NCI-H774 (cell line): Measurements from ENCODE around the gene CATSPERZ.
A peak's percentile ranks its signal among the peaks of the same experiment; 100 is the strongest.

Experiments
- DNase-seq: peaks from one replicate; lab custom pipeline; 2025; lab: John Stamatoyannopoulos, UW

Gene CATSPERZ

DNA sequence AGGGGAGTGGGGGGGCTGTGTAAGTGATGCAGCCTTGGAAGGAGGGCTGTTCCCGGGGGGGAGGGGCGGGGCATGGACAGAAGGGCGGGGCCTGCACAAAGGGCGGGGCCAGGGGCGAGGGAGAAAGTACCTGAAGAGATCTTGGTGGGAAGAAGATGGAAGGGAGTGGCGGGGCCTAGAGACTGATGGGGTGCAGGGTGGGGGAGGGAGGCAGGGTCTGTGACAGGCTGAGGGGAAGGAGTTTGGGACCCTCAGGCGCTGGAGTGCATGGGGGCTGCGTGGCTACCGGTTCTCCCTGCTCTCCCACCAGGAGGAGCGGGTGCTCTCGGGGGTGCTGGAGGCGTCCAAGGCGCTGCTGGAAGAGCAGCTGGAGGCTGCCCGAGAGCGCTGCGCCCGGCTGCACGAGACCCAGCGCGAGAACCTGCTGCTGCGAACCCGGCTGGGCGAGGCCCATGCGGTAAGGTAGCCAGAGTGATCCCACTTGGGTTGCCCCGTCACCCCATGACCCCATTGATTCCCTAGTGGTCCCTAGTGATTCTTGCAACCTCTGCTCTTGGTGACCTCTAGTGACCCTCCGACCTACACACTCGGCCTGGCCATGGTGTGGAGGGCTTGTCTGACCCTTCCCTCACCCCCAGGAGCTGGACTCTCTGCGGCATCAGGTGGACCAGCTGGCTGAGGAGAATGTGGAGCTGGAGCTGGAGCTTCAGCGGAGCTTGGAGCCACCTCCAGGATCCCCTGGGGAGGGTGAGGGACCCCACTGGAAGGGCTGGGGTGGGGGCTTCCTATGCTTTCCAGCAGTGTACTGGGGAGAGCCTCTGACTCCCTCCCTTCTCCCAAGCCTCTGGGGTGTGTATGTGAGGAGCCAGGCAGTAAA lies 42.9 kb downstream of the CATSPERZ start:
- no peak for DNase-seq

DNA sequence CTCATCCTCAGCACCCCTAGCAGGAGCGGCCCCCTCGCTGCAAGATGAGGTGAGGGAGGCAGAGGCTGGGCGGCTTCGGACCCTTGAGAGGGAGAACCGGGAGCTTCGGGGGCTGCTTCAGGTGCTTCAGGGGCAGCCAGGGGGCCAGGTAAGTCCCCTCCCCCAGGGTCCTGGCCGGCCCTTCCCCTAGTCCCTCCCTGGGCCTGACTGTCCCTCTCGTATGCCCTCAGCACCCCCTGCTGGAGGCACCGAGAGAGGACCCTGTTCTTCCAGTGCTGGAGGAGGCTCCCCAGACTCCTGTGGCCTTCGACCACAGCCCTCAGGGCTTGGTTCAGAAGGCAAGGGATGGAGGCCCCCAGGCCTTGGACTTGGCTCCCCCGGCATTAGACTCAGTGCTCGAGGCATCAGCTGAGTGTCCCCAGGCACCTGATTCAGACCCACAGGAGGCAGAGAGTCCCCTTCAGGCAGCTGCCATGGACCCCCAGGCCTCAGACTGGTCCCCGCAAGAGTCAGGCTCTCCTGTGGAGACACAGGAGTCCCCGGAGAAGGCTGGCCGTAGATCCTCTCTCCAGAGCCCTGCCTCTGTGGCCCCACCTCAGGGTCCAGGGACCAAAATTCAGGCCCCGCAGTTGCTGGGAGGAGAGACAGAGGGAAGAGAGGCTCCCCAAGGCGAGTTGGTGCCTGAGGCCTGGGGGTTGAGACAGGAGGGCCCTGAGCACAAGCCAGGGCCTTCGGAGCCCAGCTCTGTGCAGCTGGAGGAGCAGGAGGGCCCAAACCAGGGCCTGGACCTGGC lies 43.8 kb downstream of the CATSPERZ start:
- no peak for DNase-seq

DNA sequence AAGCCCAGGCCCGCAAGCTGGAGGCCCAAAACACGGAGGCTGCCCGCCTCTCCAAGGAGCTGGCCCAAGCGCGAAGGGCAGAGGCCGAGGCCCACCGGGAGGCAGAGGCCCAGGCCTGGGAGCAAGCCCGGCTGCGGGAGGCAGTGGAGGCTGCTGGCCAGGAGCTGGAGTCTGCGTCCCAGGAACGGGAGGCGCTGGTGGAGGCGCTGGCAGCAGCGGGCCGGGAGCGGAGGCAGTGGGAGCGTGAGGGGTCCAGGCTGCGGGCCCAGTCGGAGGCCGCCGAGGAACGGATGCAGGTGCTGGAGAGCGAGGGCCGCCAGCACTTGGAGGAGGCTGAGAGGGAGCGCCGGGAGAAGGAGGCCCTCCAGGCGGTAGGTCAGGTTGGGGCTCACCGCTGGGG lies 44.6 kb downstream of the CATSPERZ start:
- DNase-seq, result no peak

DNA sequence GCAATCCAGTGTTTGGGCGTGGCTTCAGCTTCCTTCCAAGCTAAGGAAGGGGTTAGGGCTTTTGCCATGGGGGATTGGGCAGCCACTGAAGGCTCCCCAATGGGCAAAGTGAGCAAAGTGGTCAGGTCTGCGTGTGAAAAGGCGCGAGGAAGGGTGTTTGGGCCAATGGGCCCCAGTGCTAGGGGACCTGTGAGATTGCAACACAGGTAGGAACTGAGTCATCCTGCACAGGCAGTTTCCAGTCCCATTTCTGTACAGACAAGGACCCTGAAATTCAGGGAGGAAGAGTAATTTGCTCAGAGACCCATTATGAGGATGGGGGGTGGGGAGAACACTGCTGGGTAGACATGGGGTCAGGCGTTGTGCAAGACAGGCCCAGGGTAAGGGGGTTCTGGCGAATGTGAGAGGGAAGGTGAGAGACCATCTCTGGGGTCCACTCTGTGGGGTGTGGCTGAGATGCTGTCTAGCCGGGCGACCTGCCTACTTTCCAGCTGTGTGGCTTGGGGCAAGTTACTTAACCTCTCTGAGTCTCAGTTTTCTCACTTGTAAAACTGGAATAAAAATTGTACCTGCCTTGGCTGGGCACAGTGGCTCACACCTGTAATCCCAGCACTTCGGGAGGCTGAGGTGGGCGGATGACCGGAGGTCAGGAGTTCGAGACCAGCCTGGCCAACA lies 47.2 kb downstream of the CATSPERZ start:
- DNase-seq, result no peak

DNA sequence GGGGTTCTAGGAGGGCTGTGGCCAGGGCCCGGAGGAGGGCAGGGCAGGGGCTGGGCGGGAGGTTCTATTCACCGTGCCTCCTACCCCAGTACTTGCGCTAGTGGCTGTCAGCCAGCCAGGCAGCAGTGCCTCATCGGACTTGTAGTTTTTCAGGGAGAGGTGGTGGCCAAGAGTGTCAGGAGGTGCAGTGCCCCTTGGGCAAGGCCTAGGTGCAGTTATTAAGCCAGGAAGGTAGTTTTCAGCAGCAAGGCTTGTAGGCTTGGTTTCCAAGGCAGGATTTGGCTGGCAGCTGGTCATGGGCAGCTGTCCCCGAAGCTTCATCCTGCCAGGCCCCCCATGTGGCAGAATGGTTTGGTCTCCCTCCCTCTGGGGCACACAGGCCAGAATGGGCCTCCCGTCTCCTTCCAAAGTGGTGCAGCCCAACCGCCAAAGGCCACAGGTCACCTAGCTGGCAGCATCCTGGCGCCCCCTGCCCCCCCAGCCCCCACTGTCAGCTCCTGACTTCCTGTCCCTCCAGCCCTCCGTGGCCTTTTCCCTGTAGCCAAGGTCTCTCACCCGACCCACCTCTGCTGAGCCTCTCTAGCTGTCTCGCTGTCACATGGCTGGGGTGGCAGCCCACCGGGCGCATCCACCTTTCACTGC lies 48.3 kb downstream of the CATSPERZ start:
- DNase-seq, result no peak

DNA sequence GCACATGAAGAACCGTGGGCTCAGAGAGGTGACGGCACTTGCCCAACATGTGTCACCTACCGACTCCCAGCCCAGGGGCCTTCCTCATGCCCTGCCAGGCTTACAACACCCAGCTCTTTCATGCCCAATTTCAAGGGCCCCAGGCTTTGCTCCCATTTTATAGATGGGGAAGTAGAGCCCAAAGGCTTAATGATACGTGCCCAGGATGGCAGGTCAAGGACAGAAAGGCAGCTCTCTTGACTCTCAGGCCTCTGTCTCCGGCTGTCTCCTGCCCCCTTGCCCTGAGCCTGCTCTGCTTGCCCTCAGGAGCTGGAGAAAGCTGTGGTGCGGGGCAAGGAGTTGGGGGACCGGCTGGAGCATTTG lies 48.8 kb downstream of the CATSPERZ start:
- no peak for DNase-seq

DNA sequence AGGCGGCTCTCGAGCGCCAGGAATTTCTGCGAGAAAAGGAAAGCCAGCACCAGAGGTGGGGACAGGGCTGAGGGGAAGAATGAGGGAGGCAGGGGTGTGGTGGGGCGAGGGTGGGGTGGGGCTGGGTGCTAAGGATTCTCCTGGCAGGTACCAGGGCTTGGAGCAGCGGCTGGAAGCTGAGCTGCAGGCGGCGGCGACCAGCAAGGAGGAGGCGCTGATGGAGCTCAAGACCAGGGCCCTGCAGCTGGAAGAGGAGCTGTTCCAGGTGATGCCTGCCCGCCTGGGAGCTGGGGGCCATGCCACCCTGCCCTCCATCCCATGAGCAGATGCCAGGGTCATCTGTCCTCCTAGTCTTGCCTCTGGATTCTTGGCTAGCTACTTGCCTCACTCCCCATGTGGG lies 49.2 kb downstream of the CATSPERZ start:
- DNase-seq, result no peak

DNA sequence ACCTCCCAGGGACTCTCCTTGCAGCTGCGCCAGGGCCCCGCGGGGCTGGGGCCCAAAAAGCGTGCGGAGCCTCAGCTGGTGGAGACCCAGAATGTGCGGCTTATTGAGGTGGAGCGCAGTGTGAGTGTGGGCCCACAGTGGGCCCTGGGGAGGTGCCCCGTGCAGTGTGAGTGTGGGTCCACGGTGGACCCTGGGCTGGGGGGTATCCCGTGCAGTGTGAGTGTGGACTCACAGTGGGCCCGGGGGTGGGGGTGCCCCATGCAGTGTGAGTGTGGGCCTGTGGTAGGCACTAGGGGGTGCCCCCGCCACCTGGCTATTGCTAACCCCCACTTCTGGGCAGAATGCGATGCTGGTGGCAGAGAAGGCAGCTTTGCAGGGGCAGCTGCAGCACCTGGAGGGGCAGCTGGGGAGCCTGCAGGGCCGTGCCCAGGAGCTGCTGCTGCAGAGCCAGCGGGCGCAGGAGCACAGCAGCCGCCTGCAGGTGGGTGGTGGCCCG lies 51.0 kb downstream of the CATSPERZ start:
- no peak for DNase-seq

DNA sequence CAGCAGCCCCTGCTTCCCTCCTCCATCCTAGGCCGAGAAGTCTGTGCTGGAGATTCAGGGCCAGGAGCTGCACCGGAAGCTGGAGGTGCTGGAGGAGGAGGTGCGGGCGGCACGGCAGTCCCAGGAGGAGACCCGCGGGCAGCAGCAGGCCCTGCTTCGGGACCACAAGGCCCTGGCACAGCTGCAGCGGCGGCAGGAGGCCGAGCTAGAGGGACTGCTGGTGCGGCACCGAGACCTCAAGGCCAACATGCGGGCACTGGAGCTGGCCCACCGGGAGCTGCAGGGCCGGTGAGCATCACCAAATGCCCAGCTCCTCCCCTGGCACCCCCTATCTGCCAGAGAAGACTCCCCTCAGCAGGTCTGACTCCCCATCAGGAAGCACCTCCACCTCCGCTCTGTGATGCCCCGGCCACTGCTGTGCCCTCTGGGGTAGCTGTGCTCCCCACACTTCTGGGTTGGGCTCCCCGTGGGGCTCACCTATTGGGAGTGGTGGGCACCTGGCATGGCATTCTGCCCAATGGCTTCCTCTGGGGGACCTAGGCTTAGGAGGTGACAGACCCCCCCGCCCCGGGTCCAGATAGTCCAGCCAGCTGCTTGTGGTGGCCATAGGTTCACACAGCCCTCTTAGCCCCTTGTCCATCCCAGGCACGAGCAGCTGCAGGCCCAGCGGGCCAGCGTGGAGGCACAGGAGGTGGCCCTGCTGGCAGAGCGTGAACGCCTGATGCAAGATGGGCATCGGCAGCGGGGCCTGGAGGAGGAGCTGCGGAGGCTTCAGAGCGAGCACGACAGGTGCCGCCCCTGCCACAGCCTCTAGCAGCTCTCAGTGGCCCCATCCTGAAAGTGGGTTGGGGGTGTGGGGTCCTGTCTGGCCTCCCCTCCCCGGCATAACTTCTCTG lies 52.2 kb downstream of the CATSPERZ start:
- peak; percentile 32 for DNase-seq

DNA sequence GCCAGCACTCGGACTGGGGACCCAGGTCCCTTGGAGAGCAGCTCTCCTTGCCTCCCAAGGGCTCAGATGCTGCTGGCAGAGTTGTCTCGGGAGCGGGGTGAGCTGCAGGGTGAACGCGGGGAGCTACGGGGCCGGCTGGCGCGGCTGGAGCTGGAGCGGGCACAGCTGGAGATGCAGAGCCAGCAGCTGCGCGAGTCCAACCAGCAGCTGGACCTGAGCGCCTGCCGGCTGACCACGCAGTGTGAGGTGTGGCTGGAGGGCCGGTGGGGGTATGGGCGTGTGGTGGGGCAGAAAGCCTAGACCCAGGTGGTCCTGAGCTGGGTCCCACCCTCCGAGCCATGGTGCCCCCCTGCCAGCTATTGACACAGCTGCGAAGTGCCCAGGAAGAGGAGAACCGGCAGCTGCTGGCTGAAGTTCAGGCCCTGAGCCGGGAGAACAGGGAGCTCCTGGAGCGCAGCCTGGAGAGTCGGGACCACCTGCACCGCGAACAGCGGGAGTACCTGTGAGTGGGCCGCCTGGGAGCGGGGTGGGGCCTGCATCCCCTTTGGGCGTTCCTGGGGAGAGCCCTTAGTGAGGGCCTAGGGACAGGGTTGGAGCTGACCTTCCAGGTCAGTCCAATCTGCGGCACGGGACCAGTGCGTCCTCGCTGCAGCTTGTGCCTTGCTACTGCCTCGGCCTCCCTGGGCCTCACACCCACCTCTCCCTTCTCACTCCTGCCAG lies 53.0 kb downstream of the CATSPERZ start:
- peak; percentile 66 for DNase-seq

DNA sequence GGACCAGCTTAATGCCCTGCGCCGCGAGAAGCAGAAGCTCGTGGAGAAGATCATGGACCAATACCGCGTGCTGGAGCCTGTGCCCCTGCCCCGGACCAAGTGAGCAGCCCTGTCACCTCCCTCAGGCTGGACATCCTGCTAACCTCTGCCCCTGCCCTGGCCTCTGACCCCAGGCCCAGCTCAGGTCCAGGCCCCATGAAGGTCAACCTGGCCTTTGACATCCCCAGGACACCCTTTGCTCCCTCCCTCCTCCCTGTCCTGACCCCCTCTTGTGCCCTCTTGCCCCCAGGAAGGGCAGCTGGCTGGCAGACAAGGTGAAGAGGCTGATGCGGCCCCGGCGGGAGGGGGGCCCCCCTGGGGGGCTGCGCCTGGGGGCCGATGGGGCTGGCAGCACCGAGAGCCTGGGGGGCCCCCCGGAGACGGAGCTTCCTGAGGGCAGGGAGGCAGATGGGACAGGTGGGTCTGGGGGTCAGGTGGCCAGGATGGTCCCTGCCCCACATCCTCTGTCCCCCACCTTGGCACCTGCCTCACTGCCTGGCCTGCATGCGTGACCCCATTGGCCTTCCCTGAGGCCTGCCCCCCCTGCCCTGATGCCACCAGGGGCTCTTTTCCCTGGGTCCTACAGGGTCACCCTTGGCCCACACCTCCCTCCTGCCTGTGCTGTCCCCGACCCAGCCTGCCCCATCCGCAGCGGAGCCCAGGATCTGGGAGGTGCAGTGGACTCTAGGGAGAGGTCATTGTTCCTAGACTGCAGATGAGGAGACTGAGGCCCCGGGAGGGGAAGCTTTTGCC lies 53.8 kb downstream of the CATSPERZ start:
- DNase-seq, result no peak
